Measurements from ENCODE around the gene CHN2.

CHN2 gene

DNA sequence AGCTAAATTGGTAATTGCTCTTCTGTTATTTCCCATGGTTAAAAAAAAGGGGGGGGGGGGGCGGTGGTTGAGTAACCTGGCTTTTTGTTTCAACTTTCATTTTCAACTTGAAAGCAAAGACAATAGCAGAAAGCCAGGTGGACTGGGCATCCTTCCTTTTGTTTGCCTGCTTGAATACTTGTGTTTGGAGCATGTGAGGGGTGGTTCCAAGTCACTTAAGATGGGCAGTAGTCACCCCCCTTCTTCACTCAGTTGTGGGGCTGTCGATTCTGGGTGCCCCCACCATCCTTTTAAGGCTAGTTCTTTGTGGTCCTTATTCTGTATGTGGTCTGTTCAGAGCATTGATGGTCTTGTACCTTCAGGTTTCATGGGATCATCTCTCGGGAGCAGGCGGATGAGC is 203.4 kb downstream of the CHN2 start (continued):
- TF ChIP-seq, protein P1, sequence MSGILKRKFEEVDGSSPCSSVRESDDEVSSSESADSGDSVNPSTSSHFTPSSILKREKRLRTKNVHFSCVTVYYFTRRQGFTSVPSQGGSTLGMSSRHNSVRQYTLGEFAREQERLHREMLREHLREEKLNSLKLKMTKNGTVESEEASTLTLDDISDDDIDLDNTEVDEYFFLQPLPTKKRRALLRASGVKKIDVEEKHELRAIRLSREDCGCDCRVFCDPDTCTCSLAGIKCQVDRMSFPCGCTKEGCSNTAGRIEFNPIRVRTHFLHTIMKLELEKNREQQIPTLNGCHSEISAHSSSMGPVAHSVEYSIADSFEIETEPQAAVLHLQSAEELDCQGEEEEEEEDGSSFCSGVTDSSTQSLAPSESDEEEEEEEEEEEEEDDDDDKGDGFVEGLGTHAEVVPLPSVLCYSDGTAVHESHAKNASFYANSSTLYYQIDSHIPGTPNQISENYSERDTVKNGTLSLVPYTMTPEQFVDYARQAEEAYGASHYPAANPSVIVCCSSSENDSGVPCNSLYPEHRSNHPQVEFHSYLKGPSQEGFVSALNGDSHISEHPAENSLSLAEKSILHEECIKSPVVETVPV (CRISPR knock-in tag; IDR thresholded peaks at IDR 0.05) = no peak

DNA sequence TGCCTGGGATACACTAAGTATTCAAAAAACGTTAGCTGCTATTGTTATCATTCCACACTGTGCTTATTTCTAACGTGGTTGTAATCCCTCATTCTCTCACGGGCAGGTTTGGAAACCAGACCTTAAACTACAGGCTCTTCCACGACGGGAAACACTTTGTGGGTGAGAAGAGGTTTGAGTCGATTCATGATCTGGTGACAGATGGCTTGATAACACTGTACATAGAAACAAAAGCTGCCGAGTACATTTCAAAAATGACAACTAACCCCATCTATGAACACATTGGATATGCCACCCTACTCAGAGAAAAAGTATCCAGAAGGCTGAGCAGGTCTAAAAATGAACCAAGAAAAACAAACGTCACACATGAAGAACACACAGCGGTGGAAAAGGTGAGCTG is 205.9 kb downstream of the CHN2 start:
- no peak for ATAC-seq
- no peak for TF ChIP-seq ZC3H10 (CRISPR knock-in tag; IDR thresholded peaks at IDR 0.05)

DNA sequence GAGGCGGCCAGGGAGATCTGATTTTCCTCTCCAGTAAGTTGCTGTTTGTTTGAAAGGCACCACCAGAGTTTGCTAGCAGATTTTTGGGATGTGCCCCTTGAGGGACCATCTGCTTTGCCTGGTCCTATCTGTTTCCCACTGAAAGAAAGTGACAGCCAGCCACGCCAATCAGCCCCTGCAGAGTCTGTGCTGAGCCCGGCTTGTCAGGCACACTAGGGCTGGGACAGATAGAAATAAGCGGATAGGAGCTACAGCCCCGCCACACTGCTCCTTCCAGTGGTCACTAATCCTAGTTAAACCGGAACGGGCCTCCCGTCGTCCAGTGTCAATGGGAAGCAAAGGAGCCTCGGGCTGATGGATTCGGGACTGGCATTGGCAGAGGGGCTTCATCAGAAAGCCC is 207.2 kb downstream of the CHN2 start:
- ATAC-seq = no peak
- TF ChIP-seq ZNF70 (CRISPR knock-in tag; IDR thresholded peaks at IDR 0.05) (no peak), TCF4 (CRISPR knock-in tag; IDR thresholded peaks at IDR 0.05; ENCODE audit: borderline replicate concordance) (no peak), CSDC2 (CRISPR knock-in tag; IDR thresholded peaks at IDR 0.05) (no peak), ESRRG (CRISPR knock-in tag; IDR thresholded peaks at IDR 0.05) (no peak), ZNF8 (CRISPR knock-in tag; IDR thresholded peaks at IDR 0.05) (no peak), ARNTL (CRISPR knock-in tag; IDR thresholded peaks at IDR 0.05; ENCODE audit: borderline replicate concordance, low read depth) (no peak), BACH2 (CRISPR knock-in tag; IDR thresholded peaks at IDR 0.05; ENCODE audit: borderline replicate concordance) (no peak), SNAI2 (CRISPR knock-in tag; IDR thresholded peaks at IDR 0.05) (no peak), GLIS3 (CRISPR knock-in tag; IDR thresholded peaks at IDR 0.05) (no peak), ZNF565 (CRISPR knock-in tag; conservative IDR thresholded peaks at IDR 0.05; ENCODE audit: low read depth) (no peak), PPARA (CRISPR knock-in tag; IDR thresholded peaks at IDR 0.05; ENCODE audit: borderline replicate concordance) (no peak), ZFP3 (CRISPR knock-in tag; IDR thresholded peaks at IDR 0.05) (no peak), ZFP30 (CRISPR knock-in tag; IDR thresholded peaks at IDR 0.05) (no peak)
- TF ChIP-seq, protein P2, sequence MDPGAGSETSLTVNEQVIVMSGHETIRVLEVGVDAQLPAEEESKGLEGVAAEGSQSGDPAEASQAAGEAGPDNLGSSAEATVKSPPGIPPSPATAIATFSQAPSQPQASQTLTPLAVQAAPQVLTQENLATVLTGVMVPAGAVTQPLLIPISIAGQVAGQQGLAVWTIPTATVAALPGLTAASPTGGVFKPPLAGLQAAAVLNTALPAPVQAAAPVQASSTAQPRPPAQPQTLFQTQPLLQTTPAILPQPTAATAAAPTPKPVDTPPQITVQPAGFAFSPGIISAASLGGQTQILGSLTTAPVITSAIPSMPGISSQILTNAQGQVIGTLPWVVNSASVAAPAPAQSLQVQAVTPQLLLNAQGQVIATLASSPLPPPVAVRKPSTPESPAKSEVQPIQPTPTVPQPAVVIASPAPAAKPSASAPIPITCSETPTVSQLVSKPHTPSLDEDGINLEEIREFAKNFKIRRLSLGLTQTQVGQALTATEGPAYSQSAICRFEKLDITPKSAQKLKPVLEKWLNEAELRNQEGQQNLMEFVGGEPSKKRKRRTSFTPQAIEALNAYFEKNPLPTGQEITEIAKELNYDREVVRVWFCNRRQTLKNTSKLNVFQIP (CRISPR knock-in tag; IDR thresholded peaks at IDR 0.05; ENCODE audit: borderline replicate concordance, low read depth) = no peak
- TF ChIP-seq, protein P1 (CRISPR knock-in tag; IDR thresholded peaks at IDR 0.05) = no peak
- TF ChIP-seq, protein P3, sequence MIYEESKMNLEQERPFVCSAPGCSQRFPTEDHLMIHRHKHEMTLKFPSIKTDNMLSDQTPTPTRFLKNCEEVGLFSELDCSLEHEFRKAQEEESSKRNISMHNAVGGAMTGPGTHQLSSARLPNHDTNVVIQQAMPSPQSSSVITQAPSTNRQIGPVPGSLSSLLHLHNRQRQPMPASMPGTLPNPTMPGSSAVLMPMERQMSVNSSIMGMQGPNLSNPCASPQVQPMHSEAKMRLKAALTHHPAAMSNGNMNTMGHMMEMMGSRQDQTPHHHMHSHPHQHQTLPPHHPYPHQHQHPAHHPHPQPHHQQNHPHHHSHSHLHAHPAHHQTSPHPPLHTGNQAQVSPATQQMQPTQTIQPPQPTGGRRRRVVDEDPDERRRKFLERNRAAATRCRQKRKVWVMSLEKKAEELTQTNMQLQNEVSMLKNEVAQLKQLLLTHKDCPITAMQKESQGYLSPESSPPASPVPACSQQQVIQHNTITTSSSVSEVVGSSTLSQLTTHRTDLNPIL (CRISPR knock-in tag; IDR thresholded peaks at IDR 0.05; ENCODE audit: low read depth) = no peak

DNA sequence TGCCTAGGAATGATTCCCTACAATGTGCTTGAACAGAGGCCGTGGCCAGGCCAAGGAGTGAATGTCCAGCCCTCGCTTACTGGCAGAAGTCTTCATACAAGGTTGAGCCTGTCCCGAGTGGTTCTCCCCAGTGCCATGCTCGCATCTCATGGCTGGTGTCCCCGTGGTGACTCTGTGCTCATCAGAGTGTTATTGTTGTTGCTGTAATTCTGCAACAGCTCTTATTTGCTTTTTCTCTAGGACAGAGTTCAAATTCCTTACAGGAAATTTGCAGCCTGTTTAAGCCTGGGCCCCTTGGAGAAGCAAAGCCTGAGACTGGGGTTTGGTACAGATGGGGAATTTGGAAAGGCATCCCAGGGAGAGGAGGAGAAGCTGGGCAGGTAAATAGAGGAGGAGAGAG is 211.3 kb downstream of the CHN2 start:
- TF ChIP-seq, protein P1 (CRISPR knock-in tag; IDR thresholded peaks at IDR 0.05) = no peak
- TF ChIP-seq ESRRG (CRISPR knock-in tag; IDR thresholded peaks at IDR 0.05) (no peak), ZC3H10 (CRISPR knock-in tag; IDR thresholded peaks at IDR 0.05) (no peak), BACH2 (CRISPR knock-in tag; IDR thresholded peaks at IDR 0.05; ENCODE audit: borderline replicate concordance) (no peak), TCF4 (CRISPR knock-in tag; IDR thresholded peaks at IDR 0.05; ENCODE audit: borderline replicate concordance) (no peak), SNAI2 (CRISPR knock-in tag; IDR thresholded peaks at IDR 0.05) (no peak), GLIS3 (CRISPR knock-in tag; IDR thresholded peaks at IDR 0.05) (no peak), CSDC2 (CRISPR knock-in tag; IDR thresholded peaks at IDR 0.05) (no peak), TOX (CRISPR knock-in tag; IDR thresholded peaks at IDR 0.05; ENCODE audit: borderline replicate concordance) (no peak), ZNF70 (CRISPR knock-in tag; IDR thresholded peaks at IDR 0.05) (no peak), ISL1 (CRISPR knock-in tag; IDR thresholded peaks at IDR 0.05) (no peak), OSR1 (CRISPR knock-in tag; IDR thresholded peaks at IDR 0.05) (no peak)
- TF ChIP-seq, protein P2 (CRISPR knock-in tag; IDR thresholded peaks at IDR 0.05; ENCODE audit: borderline replicate concordance, low read depth) = no peak
- TF ChIP-seq, protein P4, sequence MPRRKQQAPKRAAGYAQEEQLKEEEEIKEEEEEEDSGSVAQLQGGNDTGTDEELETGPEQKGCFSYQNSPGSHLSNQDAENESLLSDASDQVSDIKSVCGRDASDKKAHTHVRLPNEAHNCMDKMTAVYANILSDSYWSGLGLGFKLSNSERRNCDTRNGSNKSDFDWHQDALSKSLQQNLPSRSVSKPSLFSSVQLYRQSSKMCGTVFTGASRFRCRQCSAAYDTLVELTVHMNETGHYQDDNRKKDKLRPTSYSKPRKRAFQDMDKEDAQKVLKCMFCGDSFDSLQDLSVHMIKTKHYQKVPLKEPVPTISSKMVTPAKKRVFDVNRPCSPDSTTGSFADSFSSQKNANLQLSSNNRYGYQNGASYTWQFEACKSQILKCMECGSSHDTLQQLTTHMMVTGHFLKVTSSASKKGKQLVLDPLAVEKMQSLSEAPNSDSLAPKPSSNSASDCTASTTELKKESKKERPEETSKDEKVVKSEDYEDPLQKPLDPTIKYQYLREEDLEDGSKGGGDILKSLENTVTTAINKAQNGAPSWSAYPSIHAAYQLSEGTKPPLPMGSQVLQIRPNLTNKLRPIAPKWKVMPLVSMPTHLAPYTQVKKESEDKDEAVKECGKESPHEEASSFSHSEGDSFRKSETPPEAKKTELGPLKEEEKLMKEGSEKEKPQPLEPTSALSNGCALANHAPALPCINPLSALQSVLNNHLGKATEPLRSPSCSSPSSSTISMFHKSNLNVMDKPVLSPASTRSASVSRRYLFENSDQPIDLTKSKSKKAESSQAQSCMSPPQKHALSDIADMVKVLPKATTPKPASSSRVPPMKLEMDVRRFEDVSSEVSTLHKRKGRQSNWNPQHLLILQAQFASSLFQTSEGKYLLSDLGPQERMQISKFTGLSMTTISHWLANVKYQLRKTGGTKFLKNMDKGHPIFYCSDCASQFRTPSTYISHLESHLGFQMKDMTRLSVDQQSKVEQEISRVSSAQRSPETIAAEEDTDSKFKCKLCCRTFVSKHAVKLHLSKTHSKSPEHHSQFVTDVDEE (CRISPR knock-in tag; IDR thresholded peaks at IDR 0.05) = no peak
- no peak for ATAC-seq

All from SK-N-SH treated with all-trans-retinoic acid at 6 μM for 48 hours (cell line).